Measurements from ENCODE around the gene HACD2. TPM values are rescaled to one million over a fixed set of nuclear protein-coding genes. Genes with fewer than 3 reads are reported as not detected.

The HACD2 gene
- total RNA-seq, 1 experiment from 2014 or later, result 27.4 TPM

DNA sequence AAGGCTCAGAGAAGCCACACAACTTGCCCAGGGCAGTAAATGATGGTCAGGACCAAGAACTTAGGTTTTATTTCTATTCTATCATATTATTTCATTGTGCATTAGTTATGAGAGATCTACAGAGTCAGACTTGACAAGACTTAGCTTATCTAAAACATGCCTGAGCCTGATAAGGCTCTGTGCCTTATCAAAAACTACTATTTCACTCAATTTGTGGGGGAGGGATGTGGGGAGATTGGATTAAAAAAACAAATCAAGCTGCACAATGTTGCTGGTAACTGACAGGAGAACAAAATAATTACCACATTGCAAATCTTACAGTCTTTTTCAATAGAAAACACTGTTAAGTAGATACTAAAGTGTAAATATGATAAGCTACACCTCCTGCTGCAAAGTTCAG lies 16.0 kb downstream of the HACD2 start:
- no peaks in the 10 kb centered on the region for H3K79me1 ChIP-seq (ENCODE audit: insufficient read depth, low read depth, low read length, poor library complexity, severe bottlenecking)
- no peaks in the 10 kb centered on the region for H3K27me3 ChIP-seq (ENCODE audit: insufficient read depth, low read length)
- no peak overlapping the region for H3K4me2 ChIP-seq (ENCODE audit: insufficient read depth, insufficient read length, low read length)
- no peak overlapping the region for H3K56ac ChIP-seq (ENCODE audit: insufficient read length, low read depth, low read length)
- no peak overlapping the region for H3T11ph ChIP-seq (ENCODE audit: low read length)
- no peak for TF ChIP-seq CTCF (conservative IDR thresholded peaks at IDR 0.05)
- no peaks in the 10 kb centered on the region for H3K23me2 ChIP-seq (ENCODE audit: insufficient read length, low read depth, low read length, poor library complexity, severe bottlenecking)
- Mint-ChIP-seq H3K9me3 (no peaks in the 10 kb centered on the region), H3K36me3 (ENCODE audit: insufficient read depth in 1 of 3, low read depth in 3 of 3) (peaks cover 0 to 10% (median 3%) of the 10 kb centered on the region in 3 experiments; a peak in 4 of 7 replicates), H3K4me3 (no peak overlapping the region), H3K27me3 (ENCODE audit: low read depth) (no peaks in the 10 kb centered on the region), H3K27ac (no peak overlapping the region), H3K4me1 (peaks cover 11 to 21% of the 10 kb centered on the region in 2 experiments)
- H4K5ac ChIP-seq (ENCODE audit: insufficient read length, low read depth, low read length), result no peak overlapping the region
- H3K4me1 ChIP-seq (ENCODE audit: insufficient read depth, low read length), result no peaks in the 10 kb centered on the region
- no peak overlapping the region for H3K27ac ChIP-seq (ENCODE audit: insufficient read length, low read depth, low read length)
- H3K4ac ChIP-seq (ENCODE audit: low read depth, low read length), result no peak overlapping the region
- H2AK5ac ChIP-seq (ENCODE audit: insufficient read length, low read length), result no peak overlapping the region
- no peak overlapping the region for H2BK120ac ChIP-seq (ENCODE audit: low read depth, low read length, poor library complexity, severe bottlenecking)
- no peak overlapping the region for H3K9ac ChIP-seq (ENCODE audit: extremely low read depth, insufficient read length, low read length)
- H3K9me3 ChIP-seq (ENCODE audit: control insufficient read depth, low read depth, low read length), result no peaks in the 10 kb centered on the region
- no peak overlapping the region for H3K23ac ChIP-seq (ENCODE audit: insufficient read length, low read depth, low read length)
- H2BK12ac ChIP-seq (ENCODE audit: insufficient read length, low read depth, low read length), result no peak overlapping the region
- no peak overlapping the region for H2BK20ac ChIP-seq (ENCODE audit: low read depth, low read length, poor library complexity, severe bottlenecking)
- DNase-seq, result no peak
- no peaks in the 10 kb centered on the region for H4K20me1 ChIP-seq (ENCODE audit: control insufficient read depth, insufficient read depth, insufficient read length)
- H2AFZ ChIP-seq (ENCODE audit: low read length), result no peak overlapping the region
- H2BK15ac ChIP-seq (ENCODE audit: low read depth, low read length), result no peak overlapping the region
- H4K91ac ChIP-seq (ENCODE audit: insufficient read length, low read depth, low read length), result no peak overlapping the region
- no peak overlapping the region for H3K18ac ChIP-seq (ENCODE audit: insufficient read length, low read depth, low read length)
- no peak overlapping the region for H2BK5ac ChIP-seq (ENCODE audit: insufficient read length, low read length)
- H3K79me2 ChIP-seq (ENCODE audit: insufficient read depth, low read length), result no peaks in the 10 kb centered on the region
- no peak overlapping the region for H4K8ac ChIP-seq (replicated peaks; ENCODE audit: insufficient read length, low read depth, low read length)
- H3K14ac ChIP-seq (ENCODE audit: insufficient read depth, low read length), result no peak overlapping the region

Data from H9 (cell line).